ENCODE measurements around the gene OLR1. TPM values are rescaled to one million over a fixed set of nuclear protein-coding genes. Genes with fewer than 3 reads are reported as not detected.

The OLR1 gene
- total and polyA plus RNA-seq, 7 donors = 0.03 to 0.66 (median 0.30) TPM; not detected in 3

DNA sequence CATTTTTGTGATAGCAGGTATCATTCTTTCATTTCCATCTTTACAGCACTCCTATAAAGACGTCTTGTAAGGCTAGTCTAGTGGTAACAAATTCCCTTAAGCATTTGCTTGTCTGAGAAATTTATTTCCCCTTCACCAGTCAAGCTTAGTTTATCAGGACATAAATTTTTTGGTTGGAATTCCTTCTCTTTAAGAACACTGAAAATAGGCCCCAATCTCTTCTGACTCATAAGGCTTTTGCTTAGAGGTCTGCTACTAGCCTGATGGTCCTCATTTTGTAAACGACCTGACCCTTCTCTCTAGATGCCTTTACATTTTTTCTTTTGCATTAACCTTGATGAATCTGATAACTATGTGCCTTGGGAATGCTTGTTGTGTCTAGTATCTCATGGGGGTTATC, 20.3 kb downstream of the OLR1 start:
- Histone ChIP-seq H3K9me3 (no peaks in the 10 kb centered on the region), H3K4me1 (no peaks in the 10 kb centered on the region), H3K36me3 (ENCODE audit: insufficient read depth in 1 of 2, low read depth in 1 of 2) (no peaks in the 10 kb centered on the region), H3K27ac (no peak overlapping the region), H3K4me3 (no peak overlapping the region), H3K27me3 (ENCODE audit: insufficient read depth in 3 of 3, low read length in 2 of 3) (no peaks in the 10 kb centered on the region)
- no peak for DNase-seq
- intact Hi-C loops (cut with DNase I) = loop anchor here (2.0 to 10.0 kb wide), 2 partner anchors 39 to 413 kb away; no protein-coding TSS in a partner anchor
- TF ChIP-seq, protein P1, sequence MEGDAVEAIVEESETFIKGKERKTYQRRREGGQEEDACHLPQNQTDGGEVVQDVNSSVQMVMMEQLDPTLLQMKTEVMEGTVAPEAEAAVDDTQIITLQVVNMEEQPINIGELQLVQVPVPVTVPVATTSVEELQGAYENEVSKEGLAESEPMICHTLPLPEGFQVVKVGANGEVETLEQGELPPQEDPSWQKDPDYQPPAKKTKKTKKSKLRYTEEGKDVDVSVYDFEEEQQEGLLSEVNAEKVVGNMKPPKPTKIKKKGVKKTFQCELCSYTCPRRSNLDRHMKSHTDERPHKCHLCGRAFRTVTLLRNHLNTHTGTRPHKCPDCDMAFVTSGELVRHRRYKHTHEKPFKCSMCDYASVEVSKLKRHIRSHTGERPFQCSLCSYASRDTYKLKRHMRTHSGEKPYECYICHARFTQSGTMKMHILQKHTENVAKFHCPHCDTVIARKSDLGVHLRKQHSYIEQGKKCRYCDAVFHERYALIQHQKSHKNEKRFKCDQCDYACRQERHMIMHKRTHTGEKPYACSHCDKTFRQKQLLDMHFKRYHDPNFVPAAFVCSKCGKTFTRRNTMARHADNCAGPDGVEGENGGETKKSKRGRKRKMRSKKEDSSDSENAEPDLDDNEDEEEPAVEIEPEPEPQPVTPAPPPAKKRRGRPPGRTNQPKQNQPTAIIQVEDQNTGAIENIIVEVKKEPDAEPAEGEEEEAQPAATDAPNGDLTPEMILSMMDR (IDR thresholded peaks at IDR 0.05) = no peak
- ATAC-seq = no peak
- 68 to 70% (median 68%) methylated on average over 2 of the region's 2 CpGs for WGBS, 3 donors

DNA sequence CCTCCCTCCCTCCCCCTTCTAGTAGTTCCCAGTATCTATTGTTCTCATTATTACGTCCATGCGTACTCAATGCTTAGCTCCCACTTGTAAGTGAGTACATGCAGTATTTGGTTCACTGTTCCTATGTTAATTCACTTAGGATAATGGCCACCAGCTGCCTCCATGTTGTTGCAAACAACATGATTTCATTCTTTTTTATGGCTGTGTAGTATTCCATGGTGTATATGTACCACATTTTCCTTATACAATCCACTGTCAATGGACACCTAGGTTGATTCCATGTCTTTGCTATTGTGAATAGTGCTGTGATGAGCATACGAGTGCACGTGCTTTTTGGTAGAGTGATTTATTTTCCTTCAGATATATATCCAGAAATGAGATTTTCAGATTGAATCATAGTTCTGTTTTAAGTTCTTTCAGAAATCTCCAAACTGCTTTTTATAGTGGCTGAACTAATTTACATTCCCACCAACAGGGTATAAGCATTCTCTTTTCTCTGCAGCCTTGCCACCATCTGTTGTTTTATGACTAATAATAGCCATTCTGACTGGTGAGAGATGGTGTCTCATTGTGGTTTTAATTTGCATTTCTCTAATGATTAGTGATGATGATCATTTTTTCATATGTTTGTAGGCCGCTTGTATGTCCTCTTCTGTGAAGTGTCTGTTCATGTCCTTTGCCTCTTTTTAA, 24.1 kb downstream of the OLR1 start:
- DNase-seq = no peak
- WGBS, 3 donors = 83 to 92% (median 88%) methylated on average over 5 of the region's 5 CpGs
- Histone ChIP-seq H3K27me3 (ENCODE audit: insufficient read depth in 3 of 3, low read length in 2 of 3) (no peaks in the 10 kb centered on the region), H3K27ac (no peak overlapping the region), H3K4me1 (no peaks in the 10 kb centered on the region), H3K36me3 (ENCODE audit: insufficient read depth in 1 of 2, low read depth in 1 of 2) (no peaks in the 10 kb centered on the region), H3K4me3 (no peak overlapping the region), H3K9me3 (no peaks in the 10 kb centered on the region)
- intact Hi-C loops (cut with DNase I) = no loop called here
- no peak for ATAC-seq
- TF ChIP-seq, protein P1 (IDR thresholded peaks at IDR 0.05) = no peak

DNA sequence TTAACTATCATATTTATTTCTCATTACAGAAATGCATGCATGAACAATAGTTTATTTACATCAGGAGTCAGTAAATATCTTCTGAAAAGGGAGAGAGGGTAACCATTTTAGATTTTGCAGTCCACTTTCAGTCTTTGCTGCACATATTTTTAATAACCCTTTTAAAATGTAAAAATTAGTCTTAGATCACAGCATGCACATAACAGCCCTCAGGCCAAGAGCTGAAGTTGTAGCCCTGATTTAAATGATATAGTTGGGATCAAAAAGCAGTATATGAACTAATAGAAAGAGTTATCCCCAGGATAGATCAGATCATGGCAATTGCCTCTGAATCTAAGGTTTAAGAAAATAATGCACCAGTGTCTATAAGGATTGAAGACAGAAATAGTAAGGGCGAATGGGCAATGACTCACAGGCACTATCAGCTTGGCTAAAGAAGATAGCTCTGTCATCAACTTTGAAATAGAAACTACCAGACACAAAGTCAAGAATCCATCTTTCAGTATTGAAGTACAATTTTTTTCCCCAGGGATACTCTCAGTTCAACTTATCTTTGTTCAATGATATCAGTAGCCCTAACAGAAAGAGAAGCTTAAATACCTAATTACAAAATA, 28.8 kb downstream of the OLR1 start:
- no peak overlapping the region for H3K27ac ChIP-seq

DNA sequence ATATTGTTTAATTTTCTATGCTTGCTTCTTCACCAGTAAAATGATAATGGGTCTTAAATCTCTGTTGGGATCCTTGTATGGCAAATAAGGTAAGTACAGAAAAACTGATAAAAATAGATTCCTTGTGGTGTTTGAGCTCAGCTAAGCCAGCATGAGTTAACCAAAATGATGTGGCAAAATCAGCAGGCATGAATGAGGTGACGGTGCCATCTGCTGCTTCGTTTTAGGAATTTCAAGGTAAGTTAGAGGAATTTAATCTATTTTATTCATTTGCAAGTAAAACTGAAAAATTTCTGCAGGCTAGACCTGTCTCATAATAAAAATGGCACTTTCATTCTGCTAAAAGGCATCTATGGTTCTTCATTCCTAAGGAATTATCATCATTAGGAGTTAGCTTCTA, 31.9 kb downstream of the OLR1 start:
- H3K9me3 ChIP-seq = no peaks in the 10 kb centered on the region
- 8 to 18% (median 16%) methylated on average over 2 of the region's 2 CpGs for WGBS, 3 donors
- DNase-seq (no peak), ATAC-seq (no peak)
- no peaks in the 10 kb centered on the region for H3K36me3 ChIP-seq (ENCODE audit: insufficient read depth in 1 of 2, low read depth in 1 of 2)
- no peak overlapping the region for H3K27ac ChIP-seq
- peaks cover 0 to 2% (median 0%) of the 10 kb centered on the region in 3 donors for H3K27me3 ChIP-seq (ENCODE audit: insufficient read depth in 3 of 3, low read length in 2 of 3)
- TF ChIP-seq, protein P1 (IDR thresholded peaks at IDR 0.05) = peak; percentile 45
- intact Hi-C loops (cut with DNase I) = loop anchor here in 1 of 2 donors (5.0 kb wide), 1 partner anchor 108 kb away; the partner anchor contains the start of gene CLEC9A
- no peaks in the 10 kb centered on the region for H3K4me1 ChIP-seq
- no peak overlapping the region for H3K4me3 ChIP-seq

More for the DNA sequence above, 28.8 kb downstream of the OLR1 start:
- DNase-seq (no peak), ATAC-seq (peak; percentile 37 to 68 (median 62))
- intact Hi-C loops (cut with DNase I) = loop anchor here in 1 of 2 donors (5.0 kb wide), 1 partner anchor 111 kb away; the partner anchor contains the start of gene CLEC9A
- Histone ChIP-seq H3K4me1 (no peaks in the 10 kb centered on the region), H3K27me3 (ENCODE audit: insufficient read depth in 3 of 3, low read length in 2 of 3) (no peaks in the 10 kb centered on the region), H3K4me3 (no peak overlapping the region), H3K36me3 (ENCODE audit: insufficient read depth in 1 of 2, low read depth in 1 of 2) (no peaks in the 10 kb centered on the region), H3K9me3 (no peaks in the 10 kb centered on the region)
- TF ChIP-seq, protein P1 (IDR thresholded peaks at IDR 0.05) = no peak
- WGBS, 3 donors = 0 to 39% (median 0%) methylated on average over 1 of the region's 1 CpG
